ENCODE results near the gene COLEC12. TPM values are rescaled to one million over a fixed set of nuclear protein-coding genes. Genes with fewer than 3 reads are reported as not detected.

COLEC12 gene
- total and polyA plus RNA-seq, 2 experiments from 2014 or later = 61.1 to 69.0 TPM

DNA sequence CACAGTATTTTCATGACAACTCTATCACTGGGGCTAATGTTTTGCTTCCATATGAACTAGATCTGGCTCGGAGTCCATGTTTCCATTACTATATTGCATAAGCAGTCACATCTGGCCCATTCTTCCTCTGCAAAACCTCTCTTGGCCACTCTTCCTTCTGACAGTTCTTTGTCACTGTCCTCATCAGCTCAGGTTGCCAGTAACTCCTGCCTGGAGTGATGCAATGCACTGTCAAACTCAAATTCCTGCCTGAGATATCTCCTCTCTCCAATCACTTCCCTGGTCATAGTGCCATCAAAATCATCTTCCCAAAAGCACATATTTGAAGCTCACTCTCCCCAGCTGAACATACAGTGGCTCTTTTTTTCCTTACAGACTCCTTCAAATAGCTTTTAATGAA lies 66.1 kb downstream of the COLEC12 start:
- Histone ChIP-seq H3K4me1 (ENCODE audit: low read depth) (no peaks in the 10 kb centered on the region), H3K27me3 (no peaks in the 10 kb centered on the region), H3K36me3 (no peaks in the 10 kb centered on the region), H3K9me3 (ENCODE audit: low read depth) (no peaks in the 10 kb centered on the region), H3K4me3 (no peak overlapping the region), H3K27ac (no peak overlapping the region)
- no peak for TF ChIP-seq CTCF (IDR thresholded peaks at IDR 0.05; ENCODE audit: low read depth, low read length)
- DNase-seq (ENCODE audit: low read depth in 1 of 2, low spot score in 1 of 2) = peak in 1 of 2 donors; percentile 50

- no peak for DNase-seq (ENCODE audit: low read depth in 1 of 2, low spot score in 1 of 2)
- no peak for TF ChIP-seq CTCF (IDR thresholded peaks at IDR 0.05; ENCODE audit: low read depth, low read length)
- no peak overlapping the region for H3K4me3 ChIP-seq
- H3K27me3 ChIP-seq = no peaks in the 10 kb centered on the region
- no peaks in the 10 kb centered on the region for H3K4me1 ChIP-seq (ENCODE audit: low read depth)
- H3K36me3 ChIP-seq = no peaks in the 10 kb centered on the region
- no peak overlapping the region for H3K27ac ChIP-seq
- H3K9me3 ChIP-seq (ENCODE audit: low read depth) = no peaks in the 10 kb centered on the region
These were observed 66.5 kb downstream of the COLEC12 start for GRCh38 chr18:433960-434359.

GRCh38 chr18:433298-433697 lies 67.2 kb downstream of the COLEC12 start:
- no peak overlapping the region for H3K27ac ChIP-seq

GRCh38 chr18:432791-433190 lies 67.7 kb downstream of the COLEC12 start:
- no peak for TF ChIP-seq CTCF (IDR thresholded peaks at IDR 0.05; ENCODE audit: low read depth, low read length)
- H3K36me3 ChIP-seq = no peaks in the 10 kb centered on the region
- H3K4me3 ChIP-seq = no peak overlapping the region
- H3K4me1 ChIP-seq (ENCODE audit: low read depth) = no peaks in the 10 kb centered on the region
- no peaks in the 10 kb centered on the region for H3K27me3 ChIP-seq
- no peaks in the 10 kb centered on the region for H3K9me3 ChIP-seq (ENCODE audit: low read depth)
- H3K27ac ChIP-seq = no peak overlapping the region
- no peak for DNase-seq (ENCODE audit: low read depth in 1 of 2, low spot score in 1 of 2)

More at GRCh38 chr18:433298-433697, 67.2 kb downstream of the COLEC12 start:
- no peaks in the 10 kb centered on the region for H3K27me3 ChIP-seq
- TF ChIP-seq CTCF (IDR thresholded peaks at IDR 0.05; ENCODE audit: low read depth, low read length) = no peak
- no peaks in the 10 kb centered on the region for H3K4me1 ChIP-seq (ENCODE audit: low read depth)
- H3K4me3 ChIP-seq = no peak overlapping the region
- H3K36me3 ChIP-seq = no peaks in the 10 kb centered on the region
- DNase-seq (ENCODE audit: low read depth in 1 of 2, low spot score in 1 of 2) = no peak
- no peaks in the 10 kb centered on the region for H3K9me3 ChIP-seq (ENCODE audit: low read depth)

- Histone ChIP-seq H3K27me3 (no peaks in the 10 kb centered on the region), H3K27ac (no peak overlapping the region), H3K36me3 (no peaks in the 10 kb centered on the region), H3K9me3 (ENCODE audit: low read depth) (no peaks in the 10 kb centered on the region), H3K4me3 (no peak overlapping the region), H3K4me1 (ENCODE audit: low read depth) (peaks cover 3% of the 10 kb centered on the region)
- no peak for DNase-seq (ENCODE audit: low read depth in 1 of 2, low spot score in 1 of 2)
- TF ChIP-seq CTCF (IDR thresholded peaks at IDR 0.05; ENCODE audit: low read depth, low read length) = no peak
These were observed 71.5 kb downstream of the COLEC12 start for GRCh38 chr18:429030-429429.

DNA sequence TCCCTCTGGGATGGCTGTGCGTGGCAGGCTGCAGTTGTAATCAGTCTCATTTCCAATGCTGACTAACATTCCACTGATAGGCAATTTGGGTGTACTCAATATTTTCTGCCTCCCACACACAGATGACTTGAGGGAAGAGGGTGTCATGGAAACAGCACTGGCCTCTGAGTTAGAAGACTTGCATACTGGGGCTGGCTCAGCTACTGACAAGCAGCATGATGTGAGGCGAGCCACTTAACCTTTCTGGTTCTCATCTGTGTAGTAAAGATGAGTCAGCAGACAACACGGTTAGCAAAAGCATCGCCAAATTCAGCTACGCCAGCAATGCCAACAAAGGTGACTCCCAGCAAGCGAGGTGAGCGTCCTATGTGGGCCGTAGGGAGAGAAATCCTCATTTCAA lies 73.5 kb downstream of the COLEC12 start:
- Histone ChIP-seq H3K9me3 (ENCODE audit: low read depth) (no peaks in the 10 kb centered on the region), H3K27me3 (no peaks in the 10 kb centered on the region), H3K4me1 (ENCODE audit: low read depth) (peaks cover 3% of the 10 kb centered on the region), H3K4me3 (no peak overlapping the region), H3K36me3 (no peaks in the 10 kb centered on the region), H3K27ac (peak overlapping the region; percentile 55)
- peak in 1 of 2 donors; percentile 81 for DNase-seq (ENCODE audit: low read depth in 1 of 2, low spot score in 1 of 2)
- no peak for TF ChIP-seq CTCF (IDR thresholded peaks at IDR 0.05; ENCODE audit: low read depth, low read length)
